GM18861 (cell line): ENCODE measurements around the gene KRTAP20-1.

Experiments used
- ATAC-seq: cut with Tn5 transposase; IDR thresholded peaks from one replicate; pipeline ENCODE4 v1.9.1; 2021; ENCODE audit not compliant: unreplicated experiment

Gene KRTAP20-1

GRCh38 chr21:30642564-30642963 lies 26.3 kb downstream of the KRTAP20-1 start, which contains the start of gene KRTAP20-3:
Gene KRTAP20-3 (plus strand): TSS chr21:30642864.
- ATAC-seq = no peak

DNA sequence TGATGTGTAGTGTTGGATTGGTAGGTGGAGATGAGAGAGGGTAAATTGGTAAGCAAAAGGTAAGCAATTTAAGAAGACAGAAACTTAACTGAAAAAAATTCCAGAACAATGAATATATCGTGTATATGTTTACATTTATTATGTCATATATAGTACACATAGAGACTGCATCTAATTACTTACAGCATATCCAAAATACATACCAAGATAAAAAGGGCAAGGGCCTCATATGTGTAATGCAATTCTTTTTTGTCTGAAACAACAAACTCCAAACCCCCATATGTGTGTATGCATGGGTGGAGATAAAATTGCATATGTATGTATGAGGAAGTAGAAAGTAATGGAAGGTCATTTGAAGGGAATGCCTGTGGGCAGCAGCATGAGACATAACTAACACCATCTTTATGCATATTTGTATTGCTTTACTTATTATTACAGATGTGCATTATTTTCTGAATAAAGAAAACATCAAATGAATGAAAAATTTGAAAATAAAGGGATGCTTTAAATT lies 30.7 kb downstream of the KRTAP20-1 start:
- no peak for ATAC-seq

GRCh38 chr21:30652891-30653290 lies 36.7 kb downstream of the KRTAP20-1 start:
- ATAC-seq = no peak
